H9 (cell line): ENCODE measurements around the gene CDC5L. TPM values are rescaled to one million over a fixed set of nuclear protein-coding genes. Genes with fewer than 3 reads are reported as not detected.

ENCODE experiments used
- DNase-seq: peaks from one replicate; pipeline ENCODE4 v3.0.0-alpha.2; 2017
- H2AFZ ChIP-seq: one replicate; pipeline ENCODE4 v1.6.1; 2013; ENCODE audit warnings: mild to moderate bottlenecking, low read length, control low read depth, moderate library complexity
- H2AK5ac ChIP-seq: 2 replicates; pipeline ENCODE4 v1.6.1; 2013; ENCODE audit warnings: low read length, control low read depth, mixed read lengths; ENCODE audit not compliant: insufficient read length
- H2BK120ac ChIP-seq: one replicate; pipeline ENCODE4 v1.6.1; 2013; ENCODE audit warnings: low read depth, mild to moderate bottlenecking, low read length, control low read depth, inconsistent platforms; ENCODE audit not compliant: poor library complexity, severe bottlenecking
- H2BK12ac ChIP-seq: 2 replicates; pipeline ENCODE4 v1.6.1; 2013; ENCODE audit warnings: low read length, control low read depth, mixed read lengths, low read depth; ENCODE audit not compliant: insufficient read length
- H2BK15ac ChIP-seq: 2 replicates; pipeline ENCODE4 v1.6.1; 2013; ENCODE audit warnings: low read depth, low read length, control low read depth
- H2BK20ac ChIP-seq: one replicate; pipeline ENCODE4 v1.6.1; 2013; ENCODE audit warnings: low read depth, mild to moderate bottlenecking, low read length, control low read depth, inconsistent platforms; ENCODE audit not compliant: poor library complexity, severe bottlenecking
- H2BK5ac ChIP-seq: 2 replicates; pipeline ENCODE4 v1.6.1; 2013; ENCODE audit warnings: low read length, control low read depth, mixed read lengths; ENCODE audit not compliant: insufficient read length
- H3K14ac ChIP-seq: 2 replicates; pipeline ENCODE4 v1.6.1; 2013; ENCODE audit warnings: low read length, control low read depth; ENCODE audit not compliant: insufficient read depth
- H3K18ac ChIP-seq: 2 replicates; pipeline ENCODE4 v1.6.1; 2013; ENCODE audit warnings: low read depth, mild to moderate bottlenecking, mixed read lengths, low read length, control low read depth; ENCODE audit not compliant: insufficient read length
- H3K23ac ChIP-seq: 2 replicates; pipeline ENCODE4 v1.6.1; 2013; ENCODE audit warnings: low read length, control low read depth, mixed read lengths, low read depth; ENCODE audit not compliant: insufficient read length
- H3K23me2 ChIP-seq: 2 replicates; pipeline ENCODE4 v1.6.1; 2013; ENCODE audit warnings: low read depth, mild to moderate bottlenecking, mixed read lengths, low read length, control low read depth; ENCODE audit not compliant: insufficient read length, poor library complexity, severe bottlenecking
- H3K27ac ChIP-seq: 2 replicates; pipeline ENCODE4 v1.5.1; 2013; ENCODE audit warnings: low read length, control low read depth, mixed read lengths, low read depth; ENCODE audit not compliant: insufficient read length
- H3K27me3 ChIP-seq: 2 replicates; pipeline ENCODE4 v1.6.1; 2013; ENCODE audit warnings: low read length, control low read depth, inconsistent platforms; ENCODE audit not compliant: insufficient read depth
- H3K4ac ChIP-seq: 2 replicates; pipeline ENCODE4 v1.6.1; 2013; ENCODE audit warnings: low read depth, mild to moderate bottlenecking, control low read depth, inconsistent platforms, low read length, moderate library complexity
- H3K4me1 ChIP-seq: 2 replicates; pipeline ENCODE4 v1.6.1; 2013; ENCODE audit warnings: low read length, control low read depth, inconsistent platforms; ENCODE audit not compliant: insufficient read depth
- H3K4me2 ChIP-seq: 2 replicates; pipeline ENCODE4 v1.6.1; 2013; ENCODE audit warnings: low read length, control low read depth, mixed read lengths; ENCODE audit not compliant: insufficient read length, insufficient read depth
- H3K56ac ChIP-seq: 2 replicates; pipeline ENCODE4 v1.6.1; 2013; ENCODE audit warnings: low read depth, mild to moderate bottlenecking, mixed read lengths, low read length, control low read depth; ENCODE audit not compliant: insufficient read length
- H3K79me1 ChIP-seq: 2 replicates; pipeline ENCODE4 v1.6.1; 2013; ENCODE audit warnings: low read depth, mild to moderate bottlenecking, moderate library complexity, low read length, control low read depth, inconsistent platforms; ENCODE audit not compliant: insufficient read depth, poor library complexity, severe bottlenecking
- H3K79me2 ChIP-seq: 2 replicates; pipeline ENCODE4 v1.6.1; 2013; ENCODE audit warnings: low read length, control low read depth, inconsistent platforms; ENCODE audit not compliant: insufficient read depth
- H3K9ac ChIP-seq: 2 replicates; pipeline ENCODE4 v1.6.1; 2013; ENCODE audit warnings: low read length, control low read depth, mixed read lengths; ENCODE audit not compliant: insufficient read length; ENCODE audit errors: extremely low read depth
- H3K9me3 ChIP-seq: one replicate; pipeline ENCODE4 v1.6.1; 2013; ENCODE audit warnings: low read depth, low read length, inconsistent platforms; ENCODE audit not compliant: control insufficient read depth
- H3T11ph ChIP-seq: one replicate; pipeline ENCODE4 v1.6.1; 2013; ENCODE audit warnings: mild to moderate bottlenecking, low read length, control low read depth, inconsistent platforms
- H4K20me1 ChIP-seq: one replicate; pipeline ENCODE4 v1.6.1; 2013; ENCODE audit not compliant: control insufficient read depth, insufficient read length, insufficient read depth
- H4K5ac ChIP-seq: 2 replicates; pipeline ENCODE4 v1.6.1; 2013; ENCODE audit warnings: low read depth, mild to moderate bottlenecking, mixed read lengths, low read length, control low read depth; ENCODE audit not compliant: insufficient read length
- H4K8ac ChIP-seq: replicated peaks from 2 replicates; pipeline ENCODE4 v1.6.1; 2013; ENCODE audit warnings: low read length, control low read depth, mixed read lengths, low read depth; ENCODE audit not compliant: insufficient read length
- H4K91ac ChIP-seq: 2 replicates; pipeline ENCODE4 v1.6.1; 2013; ENCODE audit warnings: low read depth, mild to moderate bottlenecking, moderate library complexity, mixed read lengths, low read length, control low read depth; ENCODE audit not compliant: insufficient read length
- H3K27ac Mint-ChIP-seq, 3 experiments: 2 replicates in 2 of 3; 3 replicates in 1 of 3; pipeline ENCODE4 v1.8.0; 2020 to 2021; ENCODE audit warnings: mixed read lengths in 3 of 3, mild to moderate bottlenecking in 1 of 3, moderate library complexity in 1 of 3
- H3K27me3 Mint-ChIP-seq: 2 replicates; pipeline ENCODE4 v1.8.0; 2021; ENCODE audit warnings: low read depth, mild to moderate bottlenecking, moderate library complexity, mixed read lengths
- H3K36me3 Mint-ChIP-seq, 3 experiments: 2 replicates in 2 of 3; 3 replicates in 1 of 3; pipeline ENCODE4 v1.8.0; 2020 to 2021; ENCODE audit warnings: low read depth in 3 of 3, mixed read lengths in 3 of 3; ENCODE audit not compliant: insufficient read depth in 1 of 3
- H3K4me1 Mint-ChIP-seq, 2 experiments: 2 replicates each; pipeline ENCODE4 v1.8.0; 2020; ENCODE audit warnings: mixed read lengths in 2 of 2
- H3K4me3 Mint-ChIP-seq, 2 experiments: 2 replicates in 1 of 2; 3 replicates in 1 of 2; pipeline ENCODE4 v1.8.0; 2020 to 2021; ENCODE audit warnings: mild to moderate bottlenecking in 2 of 2, mixed read lengths in 2 of 2, moderate library complexity in 1 of 2
- H3K9me3 Mint-ChIP-seq, 2 experiments: 2 replicates in 1 of 2; 3 replicates in 1 of 2; pipeline ENCODE4 v1.8.0; 2020; ENCODE audit warnings: mild to moderate bottlenecking in 2 of 2, mixed read lengths in 2 of 2, moderate library complexity in 1 of 2
- CTCF ChIP-seq: fragments of 200-600 bp; sonication (generic); conservative IDR thresholded peaks from 3 replicates; pipeline ENCODE4 v1.8.0; 2021; ENCODE audit warnings: antibody characterized with exemption, mild to moderate bottlenecking
- WGBS: extraction: QIAGEN DNeasy Blood & Tissue Kit; methylation state at CpG from one replicate; pipeline ENCODE4 v1.1.7; 2013; ENCODE audit warnings: missing lambda C conversion rate, low lambda C conversion rate, mixed read lengths; ENCODE audit not compliant: insufficient read length; ENCODE audit errors: extremely low coverage; 5-methylcytosine and 5-hydroxymethylcytosine counted together
- total RNA-seq: library from RNA; stranded (reverse); gene quantifications from 2 replicates; pipeline ENCODE4 v1.2.1, GENCODE V29; 2021

The CDC5L gene
- total RNA-seq, 1 experiment from 2014 or later, result 34.3 TPM

DNA sequence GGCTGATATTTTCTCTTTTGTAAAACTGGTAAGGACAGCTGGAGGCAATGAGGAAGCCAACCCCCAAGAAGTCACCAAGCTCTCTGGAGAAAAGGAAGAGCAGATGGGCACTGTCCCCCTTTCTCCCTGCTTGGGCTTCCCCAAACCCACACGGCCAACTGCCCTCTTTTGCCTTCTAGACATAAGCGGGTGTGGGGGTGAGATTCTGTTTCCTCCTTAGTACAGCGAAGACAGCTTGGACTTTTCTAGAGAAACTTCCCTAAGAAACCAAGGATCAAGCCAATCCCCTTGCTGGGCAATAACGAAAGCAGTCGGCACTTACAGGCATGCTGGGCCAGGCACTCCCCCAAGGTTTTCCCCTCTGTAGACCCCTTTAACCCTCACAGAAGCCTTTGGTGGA is 110.3 kb downstream of the CDC5L start:
- Histone ChIP-seq H2BK20ac (no peak overlapping the region), H3K4me1 (peaks cover 6% of the 10 kb centered on the region; the same call in 1 of the 2 replicates), H4K91ac (no peak overlapping the region), H2BK120ac (no peak overlapping the region), H3K27me3 (no peaks in the 10 kb centered on the region), H4K8ac (no peak overlapping the region), H3K23me2 (no peaks in the 10 kb centered on the region), H3K79me1 (no peaks in the 10 kb centered on the region), H2BK12ac (no peak overlapping the region), H4K5ac (no peak overlapping the region), H2BK15ac (no peak overlapping the region), H2BK5ac (no peak overlapping the region), H3K79me2 (no peaks in the 10 kb centered on the region), H3K56ac (no peak overlapping the region), H3K27ac (no peak overlapping the region), H3K4me2 (no peak overlapping the region), H4K20me1 (no peaks in the 10 kb centered on the region), H2AFZ (no peak overlapping the region), H2AK5ac (no peak overlapping the region), H3K9me3 (no peaks in the 10 kb centered on the region), H3K4ac (no peak overlapping the region), H3T11ph (no peak overlapping the region), H3K14ac (no peak overlapping the region), H3K9ac (no peak overlapping the region), H3K23ac (no peak overlapping the region), H3K18ac (no peak overlapping the region)
- no CpG with 5 or more reads among the region's 5 CpGs for WGBS
- peak; percentile 12 for DNase-seq
- Mint-ChIP-seq H3K4me3 (no peak overlapping the region), H3K27me3 (peaks cover 5% of the 10 kb centered on the region; the same call in 1 of the 2 replicates), H3K27ac (no peak overlapping the region), H3K4me1 (peaks cover 21 to 22% of the 10 kb centered on the region in 2 experiments), H3K36me3 (no peaks in the 10 kb centered on the region; a peak in 1 of 7 replicates), H3K9me3 (no peaks in the 10 kb centered on the region)
- TF ChIP-seq CTCF, result no peak
